ENCODE measurements around the gene STXBP3. TPM values are rescaled to one million over a fixed set of nuclear protein-coding genes. Genes with fewer than 3 reads are reported as not detected.

Gene STXBP3
- total and polyA plus RNA-seq, 2 of the 4 experiments (the other 2 are of a cell fraction) = 19.1 to 19.7 TPM

- H4K5ac ChIP-seq (ENCODE audit: low read depth, low read length) = no peak overlapping the region
- no peak overlapping the region for H2AK5ac ChIP-seq (ENCODE audit: low read depth, low read length)
- peaks cover 10% of the 10 kb centered on the region for H3K27me3 ChIP-seq (ENCODE audit: control insufficient read depth, insufficient read depth, low read length)
- H3K9ac ChIP-seq (ENCODE audit: low read depth, low read length) = no peak overlapping the region
- H2BK120ac ChIP-seq (ENCODE audit: low read depth, low read length) = no peak overlapping the region
- intact Hi-C loops (cut with micrococcal nuclease) = no loop called here
- H2BK20ac ChIP-seq (ENCODE audit: low read depth, low read length) = no peak overlapping the region
- no peak overlapping the region for H4K8ac ChIP-seq (ENCODE audit: low read depth in 2 of 2, low read length in 2 of 2)
- H3K9me3 ChIP-seq (ENCODE audit: control insufficient read depth, insufficient read depth, low read length) = no peaks in the 10 kb centered on the region
- no peak overlapping the region for H3K27ac ChIP-seq (ENCODE audit: insufficient read depth, low read length)
- no peak for TF ChIP-seq NFE2L2 (IDR thresholded peaks at IDR 0.05; ENCODE audit: low read depth, low read length)
- TF ChIP-seq MXI1 (IDR thresholded peaks at IDR 0.05; ENCODE audit: borderline replicate concordance, low read depth, low read length) = no peak
- no peak for TF ChIP-seq USF2 (IDR thresholded peaks at IDR 0.05; ENCODE audit: low read depth, low read length)
- no peak for TF ChIP-seq POLR2A (IDR thresholded peaks at IDR 0.05; ENCODE audit: low read depth, low read length)
- TF ChIP-seq CEBPB (IDR thresholded peaks at IDR 0.05; ENCODE audit: low read depth, low read length) = no peak
- TF ChIP-seq BHLHE40 (IDR thresholded peaks at IDR 0.05; ENCODE audit: low read depth, low read length) = no peak
- TF ChIP-seq CTCF (conservative IDR thresholded peaks at IDR 0.05; ENCODE audit: low read depth, low read length) = no peak
- no peak for TF ChIP-seq RCOR1 (IDR thresholded peaks at IDR 0.05; ENCODE audit: insufficient replicate concordance, low read length)
- no peak for TF ChIP-seq SMC3 (IDR thresholded peaks at IDR 0.05; ENCODE audit: low read depth, low read length)
- TF ChIP-seq FOS (IDR thresholded peaks at IDR 0.05; ENCODE audit: low read depth, low read length) = no peak
- CTCF ChIA-PET = interaction anchor here (0.8 kb wide), 1 partner anchor 18 kb away, joined by 3 read pairs; no protein-coding TSS in a partner anchor
- POLR2A ChIA-PET (ENCODE audit: unreplicated experiment) = no interaction called here
- no peak overlapping the region for H3K23ac ChIP-seq (ENCODE audit: low read depth, low read length)
- no peaks in the 10 kb centered on the region for H3K36me3 ChIP-seq (ENCODE audit: control insufficient read depth, insufficient read depth, low read length)
- H3K4me1 ChIP-seq (ENCODE audit: control insufficient read depth, insufficient read depth, low read length) = peaks cover 2% of the 10 kb centered on the region
- H3K4me3 ChIP-seq (ENCODE audit: insufficient read depth, low read depth, low read length) = no peak overlapping the region
- no peak overlapping the region for H4K91ac ChIP-seq (ENCODE audit: insufficient read depth, low read depth, low read length)
- H2BK5ac ChIP-seq (ENCODE audit: low read depth, low read length, poor library complexity, severe bottlenecking) = no peak overlapping the region
- DNase-seq (no peak), ATAC-seq (ENCODE audit: low read depth) (no peak)
- no TSS peak for BruUV-seq (replicated peaks)
- dilution Hi-C loops (cut with HindIII; ENCODE audit: low sequenced_read_pairs, unreplicated experiment) = no loop called here
- no peak overlapping the region for H2BK15ac ChIP-seq (ENCODE audit: low read depth, low read length)
- no peak overlapping the region for H3K4me2 ChIP-seq (ENCODE audit: low read depth, low read length)
- H3K4ac ChIP-seq (ENCODE audit: low read depth, low read length) = no peak overlapping the region
- no peak overlapping the region for H2AK9ac ChIP-seq (replicated peaks; ENCODE audit: low read depth, low read length, poor library complexity)
- no peaks in the 10 kb centered on the region for H3K79me1 ChIP-seq (ENCODE audit: low read depth in 1 of 2, low read length in 2 of 2)
- H2AFZ ChIP-seq (replicated peaks; ENCODE audit: low read length, poor library complexity) = no peak overlapping the region
- H3K14ac ChIP-seq (replicated peaks; ENCODE audit: low read depth, low read length) = no peak overlapping the region
- H3K56ac ChIP-seq (ENCODE audit: extremely low read depth, insufficient read depth, low read length) = no peak overlapping the region
- in situ Hi-C loops (cut with MboI; ENCODE audit: low sequenced_read_pairs) = no loop called here
- no peak overlapping the region for H3K18ac ChIP-seq (ENCODE audit: low read depth, low read length)
- no peaks in the 10 kb centered on the region for H4K20me1 ChIP-seq (ENCODE audit: insufficient read depth, low read length)
- no peaks in the 10 kb centered on the region for H3K9me1 ChIP-seq (ENCODE audit: insufficient read depth, low read length)
Measured at GRCh38 chr1:108848806-108849205, 102.3 kb downstream of the STXBP3 start.

All from IMR-90 (cell line).